ENCODE data around the gene TPD52L2.
"Not testable (repeated sequence)": the region's sequence is repeated elsewhere in the genome, so short reads cannot be mapped to it uniquely, and the experiment has no call there.

The TPD52L2 gene

GRCh38 chr20:63877755-63878470 lies 12.8 kb downstream of the TPD52L2 start:
- no peak overlapping the region for H3K27ac ChIP-seq (ENCODE audit: low read length, poor library complexity, severe bottlenecking)
- no peak overlapping the region for H4K8ac ChIP-seq (ENCODE audit: low read length)
- H2AK5ac ChIP-seq (ENCODE audit: low read length, severe bottlenecking): no peak overlapping the region
- H3K36me3 ChIP-seq (ENCODE audit: control insufficient read depth in 1 of 2, insufficient read depth in 2 of 2, low read depth in 1 of 2, low read length in 2 of 2): peaks cover 79 to 86% of the 10 kb centered on the region in 2 experiments
- H2AFZ ChIP-seq (ENCODE audit: low read depth, low read length): no peak overlapping the region
- no peak overlapping the region for H2BK5ac ChIP-seq (ENCODE audit: low read depth, low read length, poor library complexity, severe bottlenecking)
- no peak overlapping the region for H3K4me3 ChIP-seq (ENCODE audit: insufficient read depth in 1 of 2, low read depth in 1 of 2, low read length in 2 of 2)
- 97% methylated on average over 32 of the region's 32 CpGs for WGBS
- H3K4me2 ChIP-seq (ENCODE audit: low read length, poor library complexity, severe bottlenecking): no peak overlapping the region
- H2BK15ac ChIP-seq (ENCODE audit: low read depth, poor library complexity, severe bottlenecking): no peak overlapping the region
- H3K9me3 ChIP-seq (ENCODE audit: control insufficient read depth, low read length): no peaks in the 10 kb centered on the region
- H2BK120ac ChIP-seq (ENCODE audit: low read depth, low read length): no peak overlapping the region
- H2BK12ac ChIP-seq (ENCODE audit: low read length in 2 of 2): no peak overlapping the region
- no peak overlapping the region for H3K4ac ChIP-seq (ENCODE audit: low read depth in 1 of 2, low read length in 2 of 2)
- H3K9ac ChIP-seq (ENCODE audit: low read length): no peak overlapping the region
- H4K91ac ChIP-seq (ENCODE audit: low read length): peak overlapping the region; percentile 74
- peak overlapping the region in 1 of 2 experiments; percentile 61 for H3K23ac ChIP-seq (ENCODE audit: low read length in 2 of 2)
- DNase-seq: no peak
- no peak overlapping the region for H3K14ac ChIP-seq (ENCODE audit: low read length in 2 of 2)
- peaks cover 43% of the 10 kb centered on the region for H3K79me1 ChIP-seq (replicated peaks; ENCODE audit: low read length, poor library complexity, severe bottlenecking)
- peaks cover 16% of the 10 kb centered on the region for H3K4me1 ChIP-seq (ENCODE audit: control insufficient read depth, insufficient read depth, low read depth, low read length)
- H3K18ac ChIP-seq (ENCODE audit: low read depth in 1 of 2, low read length in 2 of 2): no peak overlapping the region
- no peaks in the 10 kb centered on the region for H3K27me3 ChIP-seq (ENCODE audit: control insufficient read depth in 1 of 2, insufficient read depth in 1 of 2, low read length in 2 of 2)

GRCh38 chr20:63878899-63879663 lies 14.0 kb downstream of the TPD52L2 start:
- WGBS: 98% methylated on average over 13 of the region's 14 CpGs
- Histone ChIP-seq H2BK5ac (ENCODE audit: low read depth, low read length, poor library complexity, severe bottlenecking) (no peak overlapping the region), H3K36me3 (ENCODE audit: control insufficient read depth in 1 of 2, insufficient read depth in 2 of 2, low read depth in 1 of 2, low read length in 2 of 2) (peaks cover 81 to 87% of the 10 kb centered on the region in 2 experiments), H3K4me2 (ENCODE audit: low read length, poor library complexity, severe bottlenecking) (no peak overlapping the region), H3K4me3 (ENCODE audit: insufficient read depth in 1 of 2, low read depth in 1 of 2, low read length in 2 of 2) (no peak overlapping the region), H3K14ac (ENCODE audit: low read length in 2 of 2) (no peak overlapping the region), H2BK12ac (ENCODE audit: low read length in 2 of 2) (no peak overlapping the region), H3K27me3 (ENCODE audit: control insufficient read depth in 1 of 2, insufficient read depth in 1 of 2, low read length in 2 of 2) (no peaks in the 10 kb centered on the region), H2BK15ac (ENCODE audit: low read depth, poor library complexity, severe bottlenecking) (no peak overlapping the region), H3K4ac (ENCODE audit: low read depth in 1 of 2, low read length in 2 of 2) (no peak overlapping the region), H2BK120ac (ENCODE audit: low read depth, low read length) (no peak overlapping the region), H2AFZ (ENCODE audit: low read depth, low read length) (no peak overlapping the region), H3K23ac (ENCODE audit: low read length in 2 of 2) (no peak overlapping the region), H3K9me3 (ENCODE audit: control insufficient read depth, low read length) (no peaks in the 10 kb centered on the region), H4K91ac (ENCODE audit: low read length) (no peak overlapping the region), H4K8ac (ENCODE audit: low read length) (no peak overlapping the region), H3K9ac (ENCODE audit: low read length) (no peak overlapping the region), H3K27ac (ENCODE audit: low read length, poor library complexity, severe bottlenecking) (no peak overlapping the region), H3K18ac (ENCODE audit: low read depth in 1 of 2, low read length in 2 of 2) (no peak overlapping the region), H2AK5ac (ENCODE audit: low read length, severe bottlenecking) (no peak overlapping the region), H3K79me1 (replicated peaks; ENCODE audit: low read length, poor library complexity, severe bottlenecking) (peaks cover 44% of the 10 kb centered on the region), H3K4me1 (ENCODE audit: control insufficient read depth, insufficient read depth, low read depth, low read length) (peaks cover 12% of the 10 kb centered on the region)
- no peak for DNase-seq

GRCh38 chr20:63880901-63881300 lies 15.8 kb downstream of the TPD52L2 start:
- 99% methylated on average over 13 of the region's 13 CpGs for WGBS
- DNase-seq; H2BK5ac ChIP-seq (ENCODE audit: low read depth, low read length, poor library complexity, severe bottlenecking); H2AK5ac ChIP-seq (ENCODE audit: low read length, severe bottlenecking); H4K8ac ChIP-seq (ENCODE audit: low read length); H3K4me3 ChIP-seq (ENCODE audit: insufficient read depth in 1 of 2, low read depth in 1 of 2, low read length in 2 of 2); H3K4ac ChIP-seq (ENCODE audit: low read depth in 1 of 2, low read length in 2 of 2); H3K14ac ChIP-seq (ENCODE audit: low read length in 2 of 2); H2BK15ac ChIP-seq (ENCODE audit: low read depth, poor library complexity, severe bottlenecking); H3K9me3 ChIP-seq (ENCODE audit: control insufficient read depth, low read length); H4K91ac ChIP-seq (ENCODE audit: low read length); H3K27ac ChIP-seq (ENCODE audit: low read length, poor library complexity, severe bottlenecking); H3K9ac ChIP-seq (ENCODE audit: low read length); H3K23ac ChIP-seq (ENCODE audit: low read length in 2 of 2); H3K4me2 ChIP-seq (ENCODE audit: low read length, poor library complexity, severe bottlenecking); H2BK120ac ChIP-seq (ENCODE audit: low read depth, low read length); H2BK12ac ChIP-seq (ENCODE audit: low read length in 2 of 2); H2AFZ ChIP-seq (ENCODE audit: low read depth, low read length); H3K27me3 ChIP-seq (ENCODE audit: control insufficient read depth in 1 of 2, insufficient read depth in 1 of 2, low read length in 2 of 2); H3K18ac ChIP-seq (ENCODE audit: low read depth in 1 of 2, low read length in 2 of 2): not testable (repeated sequence)
- Histone ChIP-seq H3K4me1 (ENCODE audit: control insufficient read depth, insufficient read depth, low read depth, low read length) (peaks cover 13% of the 10 kb centered on the region), H3K36me3 (ENCODE audit: control insufficient read depth in 1 of 2, insufficient read depth in 2 of 2, low read depth in 1 of 2, low read length in 2 of 2) (peaks cover 83 to 87% of the 10 kb centered on the region in 2 experiments), H3K79me1 (replicated peaks; ENCODE audit: low read length, poor library complexity, severe bottlenecking) (peaks cover 39% of the 10 kb centered on the region)

GRCh38 chr20:63881451-63882226 lies 16.6 kb downstream of the TPD52L2 start:
- Histone ChIP-seq H2BK15ac (ENCODE audit: low read depth, poor library complexity, severe bottlenecking) (no peak overlapping the region), H3K4me2 (ENCODE audit: low read length, poor library complexity, severe bottlenecking) (no peak overlapping the region), H4K8ac (ENCODE audit: low read length) (no peak overlapping the region), H2AK5ac (ENCODE audit: low read length, severe bottlenecking) (no peak overlapping the region), H3K4ac (ENCODE audit: low read depth in 1 of 2, low read length in 2 of 2) (no peak overlapping the region), H3K4me3 (ENCODE audit: insufficient read depth in 1 of 2, low read depth in 1 of 2, low read length in 2 of 2) (no peak overlapping the region), H2BK5ac (ENCODE audit: low read depth, low read length, poor library complexity, severe bottlenecking) (no peak overlapping the region), H2BK120ac (ENCODE audit: low read depth, low read length) (no peak overlapping the region), H3K27ac (ENCODE audit: low read length, poor library complexity, severe bottlenecking) (no peak overlapping the region), H3K79me1 (replicated peaks; ENCODE audit: low read length, poor library complexity, severe bottlenecking) (peaks cover 36% of the 10 kb centered on the region), H3K9ac (ENCODE audit: low read length) (no peak overlapping the region), H4K91ac (ENCODE audit: low read length) (no peak overlapping the region), H3K23ac (ENCODE audit: low read length in 2 of 2) (no peak overlapping the region), H3K36me3 (ENCODE audit: control insufficient read depth in 1 of 2, insufficient read depth in 2 of 2, low read depth in 1 of 2, low read length in 2 of 2) (peaks cover 77 to 83% of the 10 kb centered on the region in 2 experiments), H2BK12ac (ENCODE audit: low read length in 2 of 2) (no peak overlapping the region), H3K4me1 (ENCODE audit: control insufficient read depth, insufficient read depth, low read depth, low read length) (peaks cover 13% of the 10 kb centered on the region), H3K9me3 (ENCODE audit: control insufficient read depth, low read length) (no peaks in the 10 kb centered on the region), H2AFZ (ENCODE audit: low read depth, low read length) (no peak overlapping the region), H3K27me3 (ENCODE audit: control insufficient read depth in 1 of 2, insufficient read depth in 1 of 2, low read length in 2 of 2) (no peaks in the 10 kb centered on the region), H3K14ac (ENCODE audit: low read length in 2 of 2) (no peak overlapping the region), H3K18ac (ENCODE audit: low read depth in 1 of 2, low read length in 2 of 2) (no peak overlapping the region)
- 97% methylated on average over 19 of the region's 19 CpGs for WGBS
- no peak for DNase-seq

Measured in mesenchymal stem cell (in vitro differentiated cells and primary cell).